AG04450 (cell line): ENCODE measurements around the gene STK38L. TPM values are rescaled to one million over a fixed set of nuclear protein-coding genes. Genes with fewer than 3 reads are reported as not detected.

Experiments
- CTCF ChIA-PET: fragments of 300-600, 350-600 bp; formaldehyde crosslinking; extraction: SDS; loops from one replicate; lab custom pipeline; 2022; ENCODE audit warnings: antibody characterized with exemption, inconsistent platforms; lab: Charles Lee
- POLR2A ChIA-PET: fragments of 350-600 bp; formaldehyde crosslinking; extraction: SDS; loops from one replicate; lab custom pipeline; 2021; ENCODE audit warnings: antibody characterized with exemption, inconsistent platforms; lab: Yijun Ruan, JAX
- DNase-seq: peaks from one replicate; pipeline ENCODE4 v3.0.0-alpha.2; 2011; ENCODE audit warnings: low read depth, low spot score
- H3K27ac ChIP-seq: one replicate; pipeline ENCODE4 v1.5.1; 2012; ENCODE audit warnings: low read depth, low read length, control low read depth
- H3K27me3 ChIP-seq: one replicate; pipeline ENCODE4 v1.6.0; 2012; ENCODE audit warnings: low read length; ENCODE audit not compliant: control insufficient read depth, insufficient read depth
- H3K4me3 ChIP-seq: 2 replicates; pipeline ENCODE4 v1.5.1; 2011; ENCODE audit warnings: mild to moderate bottlenecking, low read depth, low read length, control low read depth
- H3K9me3 ChIP-seq: 2 replicates; pipeline ENCODE4 v1.5.1; 2012; ENCODE audit warnings: low read length; ENCODE audit not compliant: control insufficient read depth, insufficient read depth
- polyA plus RNA-seq: library from polyadenylated mRNA; depleted of rRNA; stranded (reverse); fragments of >200 nt; gene quantifications from 2 replicates; pipeline ENCODE4 v1.2.3, GENCODE V29; 2011
- TF ChIP-seq, protein P1 (sequence below): IDR thresholded peaks from 2 replicates; pipeline ENCODE4 v1.5.1; 2011; ENCODE audit warnings: low read depth, low read length, control low read depth, inconsistent platforms

STK38L gene
- polyA plus RNA-seq, 1 experiment: 18.4 TPM

DNA sequence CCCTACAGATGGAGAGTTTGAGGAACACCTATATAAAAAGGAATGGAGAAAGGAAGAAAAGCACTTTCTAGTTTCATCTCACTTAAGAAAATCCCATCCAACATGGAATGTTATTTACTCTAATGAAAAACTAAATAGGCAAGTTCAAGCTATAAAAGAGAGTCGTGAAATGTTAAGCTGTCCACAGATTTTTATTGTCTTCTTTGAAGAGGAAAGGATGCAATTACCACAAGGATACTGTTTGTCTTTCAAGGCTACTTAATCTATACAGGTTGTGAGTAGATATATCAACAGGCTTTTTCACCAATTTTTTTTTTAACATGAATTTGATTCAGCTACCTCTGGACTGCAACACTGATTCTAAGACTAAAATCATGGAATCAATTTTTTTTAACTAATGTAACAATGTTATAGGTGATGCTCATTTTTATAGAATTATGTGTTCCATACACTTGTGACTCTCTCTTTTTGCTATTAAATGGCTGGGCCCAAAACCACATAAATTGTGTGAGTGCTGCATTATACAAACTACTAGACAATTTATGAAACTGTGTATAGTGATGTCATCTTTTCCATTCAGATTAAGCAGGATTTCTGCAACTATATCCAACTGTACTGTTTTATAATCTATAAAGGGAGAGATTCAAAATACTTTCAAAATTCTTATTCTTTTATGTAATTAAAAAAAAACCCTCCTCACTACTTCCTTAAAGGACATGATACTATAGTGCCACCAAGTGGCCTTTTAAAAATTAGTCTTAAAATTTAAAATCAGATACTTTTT is 61.8 kb downstream of the STK38L start:
- H3K9me3 ChIP-seq: no peaks in the 10 kb centered on the region
- CTCF ChIA-PET: interaction anchor here (0.5 to 9.0 kb wide), 46 partner anchors 8 to 604 kb away, joined by 3 to 124 read pairs (median 4); partner anchors contain the start of genes MED21, STK38L and TM7SF3
- POLR2A ChIA-PET: interaction anchor here (0.8 to 1.2 kb wide), 2 partner anchors 26 to 61 kb away, joined by 3 read pairs; no protein-coding TSS in a partner anchor

GRCh38 chr12:27309293-27309994 is 65.4 kb downstream of the STK38L start:
- no peak for DNase-seq
- CTCF ChIA-PET: interaction anchor here (1.6 to 9.0 kb wide), 2 partner anchors 75 to 293 kb away, joined by 7 to 124 read pairs; no protein-coding TSS in a partner anchor
- POLR2A ChIA-PET: no interaction called here
- H3K9me3 ChIP-seq: no peaks in the 10 kb centered on the region
- no peaks in the 10 kb centered on the region for H3K27me3 ChIP-seq
- no peak overlapping the region for H3K4me3 ChIP-seq
- no peak overlapping the region for H3K27ac ChIP-seq
- TF ChIP-seq, protein P1, sequence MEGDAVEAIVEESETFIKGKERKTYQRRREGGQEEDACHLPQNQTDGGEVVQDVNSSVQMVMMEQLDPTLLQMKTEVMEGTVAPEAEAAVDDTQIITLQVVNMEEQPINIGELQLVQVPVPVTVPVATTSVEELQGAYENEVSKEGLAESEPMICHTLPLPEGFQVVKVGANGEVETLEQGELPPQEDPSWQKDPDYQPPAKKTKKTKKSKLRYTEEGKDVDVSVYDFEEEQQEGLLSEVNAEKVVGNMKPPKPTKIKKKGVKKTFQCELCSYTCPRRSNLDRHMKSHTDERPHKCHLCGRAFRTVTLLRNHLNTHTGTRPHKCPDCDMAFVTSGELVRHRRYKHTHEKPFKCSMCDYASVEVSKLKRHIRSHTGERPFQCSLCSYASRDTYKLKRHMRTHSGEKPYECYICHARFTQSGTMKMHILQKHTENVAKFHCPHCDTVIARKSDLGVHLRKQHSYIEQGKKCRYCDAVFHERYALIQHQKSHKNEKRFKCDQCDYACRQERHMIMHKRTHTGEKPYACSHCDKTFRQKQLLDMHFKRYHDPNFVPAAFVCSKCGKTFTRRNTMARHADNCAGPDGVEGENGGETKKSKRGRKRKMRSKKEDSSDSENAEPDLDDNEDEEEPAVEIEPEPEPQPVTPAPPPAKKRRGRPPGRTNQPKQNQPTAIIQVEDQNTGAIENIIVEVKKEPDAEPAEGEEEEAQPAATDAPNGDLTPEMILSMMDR: no peak

More for the DNA sequence above, 61.8 kb downstream of the STK38L start:
- Histone ChIP-seq H3K27me3 (no peaks in the 10 kb centered on the region), H3K4me3 (no peak overlapping the region), H3K27ac (no peak overlapping the region)
- no peak for DNase-seq
- TF ChIP-seq, protein P1: peak; percentile 47

DNA sequence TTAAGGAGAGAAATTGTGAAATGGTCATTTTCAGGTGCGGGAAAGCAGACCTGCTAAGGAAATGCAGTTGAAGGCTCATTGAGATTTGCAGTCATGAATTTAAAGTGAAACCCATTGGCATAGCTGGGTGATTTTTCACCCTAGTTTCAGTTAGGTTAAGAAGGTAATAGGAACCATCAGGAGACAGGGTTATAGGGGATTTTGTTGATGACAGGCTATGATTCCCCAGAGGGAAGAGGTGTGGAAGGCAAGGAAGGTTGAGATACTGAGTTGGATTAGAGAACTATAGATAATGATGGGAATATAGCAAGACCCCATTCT is 65.9 kb downstream of the STK38L start:
- DNase-seq: no peak
- Histone ChIP-seq H3K27me3 (no peaks in the 10 kb centered on the region), H3K4me3 (no peak overlapping the region), H3K27ac (no peak overlapping the region), H3K9me3 (no peaks in the 10 kb centered on the region)
- CTCF ChIA-PET: interaction anchor here (9.0 kb wide), 1 partner anchor 294 kb away, joined by 124 read pairs; no protein-coding TSS in a partner anchor
- POLR2A ChIA-PET: no interaction called here
- TF ChIP-seq, protein P1: no peak

DNA sequence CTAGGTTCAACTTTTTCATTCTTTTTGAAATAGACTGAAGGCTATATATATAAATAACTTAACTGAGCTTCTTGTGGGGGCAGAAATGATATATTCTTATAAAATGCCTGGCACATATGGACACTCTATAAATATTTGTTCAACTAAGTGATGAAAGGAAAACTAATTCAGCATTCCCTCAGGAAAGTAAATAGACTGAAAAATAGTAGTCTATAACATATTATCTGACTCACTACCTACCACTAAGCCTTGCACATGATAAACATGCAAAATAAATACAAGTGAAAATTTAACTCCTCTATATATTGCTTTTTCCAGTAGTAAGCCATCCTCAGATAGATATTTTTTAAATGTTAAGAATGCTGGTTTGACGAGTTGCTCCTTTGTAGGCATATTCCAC is 72.9 kb downstream of the STK38L start:
- Histone ChIP-seq H3K9me3 (no peaks in the 10 kb centered on the region), H3K4me3 (no peak overlapping the region), H3K27me3 (no peaks in the 10 kb centered on the region), H3K27ac (no peak overlapping the region)
- DNase-seq: no peak
- TF ChIP-seq, protein P1: no peak
- ChIA-PET POLR2A (interaction anchor here (0.8 to 1.0 kb wide), 2 partner anchors 12 to 154 kb away, joined by 3 read pairs; no protein-coding TSS in a partner anchor), CTCF (interaction anchor here (1.5 to 3.7 kb wide), 3 partner anchors 11 to 302 kb away, joined by 6 to 16 read pairs (median 8); no protein-coding TSS in a partner anchor)
